ENCODE data around the gene MATK. TPM values are rescaled to one million over a fixed set of nuclear protein-coding genes. Genes with fewer than 3 reads are reported as not detected.
"Not testable (repeated sequence)": the region's sequence is repeated elsewhere in the genome, so short reads cannot be mapped to it uniquely, and the experiment has no call there.

Gene MATK
- 2.6 TPM for total RNA-seq

GRCh38 chr19:3785938-3786824, at the start of gene MATK:
Gene MATK, minus strand, starts transcription at chr19:3786381. Its CDS starts 1,246 bp downstream, at chr19:3785135.
- no peak for DNase-seq

DNA sequence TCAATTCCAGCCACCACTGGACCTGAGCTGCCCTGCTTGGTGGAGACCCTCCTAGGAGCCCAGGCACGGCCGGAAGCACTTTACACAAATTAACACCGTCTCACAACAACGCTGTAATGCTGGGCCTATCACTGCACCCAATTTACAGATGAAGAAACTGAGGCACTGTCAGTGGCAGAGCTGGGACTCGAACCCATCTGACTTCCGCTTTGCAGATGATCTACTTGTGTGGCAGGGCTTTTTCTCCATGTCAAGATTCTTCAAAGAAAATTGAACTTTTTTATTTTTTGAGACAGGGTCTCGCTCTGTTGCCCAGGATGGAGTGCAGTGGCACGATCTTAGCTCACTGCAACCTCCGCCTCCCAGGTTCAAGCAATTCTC, 48.9 kb upstream of the MATK start:
- no peak for DNase-seq

- no peak for DNase-seq
Measured at GRCh38 chr19:3834349-3835054, 48.3 kb upstream of the MATK start.

GRCh38 chr19:3833578-3834348, 47.6 kb upstream of the MATK start:
- DNase-seq: no peak

DNA sequence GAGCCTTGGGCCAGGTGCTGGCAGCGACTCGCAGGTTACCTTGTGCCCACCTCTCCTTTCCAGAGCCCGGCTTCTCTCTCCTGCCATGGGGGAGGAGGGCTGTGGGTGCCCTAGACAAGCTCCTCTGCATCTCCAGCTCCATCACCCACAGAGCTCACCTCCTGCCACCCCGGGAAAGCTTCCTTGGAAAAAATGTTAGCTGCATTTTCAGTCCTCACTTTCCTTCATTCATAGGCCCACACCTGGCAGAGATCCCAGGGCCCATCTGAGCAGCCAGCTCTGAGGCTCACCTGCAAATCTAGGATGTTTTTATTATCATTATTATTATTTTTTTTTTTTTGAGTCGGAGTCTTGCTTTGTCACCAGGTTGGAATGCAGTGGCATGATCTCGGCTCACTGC, 45.8 kb upstream of the MATK start:
- no peak for DNase-seq

DNA sequence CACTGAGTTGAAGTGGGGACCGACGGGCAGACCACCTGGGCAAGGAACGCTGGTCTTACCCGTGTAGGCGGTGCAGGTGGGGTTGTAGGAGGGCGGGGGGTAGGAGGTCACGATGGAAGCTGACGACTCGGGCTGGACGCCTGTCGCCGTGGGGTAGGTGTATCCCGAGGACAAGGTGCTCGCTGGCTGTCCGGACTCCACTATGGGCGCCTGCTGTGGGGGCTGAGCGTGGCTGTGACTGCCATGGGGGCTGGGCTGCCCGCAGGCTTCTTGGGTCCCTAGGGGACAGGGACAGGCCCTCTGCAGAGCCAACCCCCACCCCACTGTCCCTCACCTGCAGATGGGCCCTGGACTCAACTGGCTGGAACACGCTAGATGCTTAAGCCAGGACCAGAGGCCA, 45.4 kb upstream of the MATK start:
- DNase-seq: no peak

DNA sequence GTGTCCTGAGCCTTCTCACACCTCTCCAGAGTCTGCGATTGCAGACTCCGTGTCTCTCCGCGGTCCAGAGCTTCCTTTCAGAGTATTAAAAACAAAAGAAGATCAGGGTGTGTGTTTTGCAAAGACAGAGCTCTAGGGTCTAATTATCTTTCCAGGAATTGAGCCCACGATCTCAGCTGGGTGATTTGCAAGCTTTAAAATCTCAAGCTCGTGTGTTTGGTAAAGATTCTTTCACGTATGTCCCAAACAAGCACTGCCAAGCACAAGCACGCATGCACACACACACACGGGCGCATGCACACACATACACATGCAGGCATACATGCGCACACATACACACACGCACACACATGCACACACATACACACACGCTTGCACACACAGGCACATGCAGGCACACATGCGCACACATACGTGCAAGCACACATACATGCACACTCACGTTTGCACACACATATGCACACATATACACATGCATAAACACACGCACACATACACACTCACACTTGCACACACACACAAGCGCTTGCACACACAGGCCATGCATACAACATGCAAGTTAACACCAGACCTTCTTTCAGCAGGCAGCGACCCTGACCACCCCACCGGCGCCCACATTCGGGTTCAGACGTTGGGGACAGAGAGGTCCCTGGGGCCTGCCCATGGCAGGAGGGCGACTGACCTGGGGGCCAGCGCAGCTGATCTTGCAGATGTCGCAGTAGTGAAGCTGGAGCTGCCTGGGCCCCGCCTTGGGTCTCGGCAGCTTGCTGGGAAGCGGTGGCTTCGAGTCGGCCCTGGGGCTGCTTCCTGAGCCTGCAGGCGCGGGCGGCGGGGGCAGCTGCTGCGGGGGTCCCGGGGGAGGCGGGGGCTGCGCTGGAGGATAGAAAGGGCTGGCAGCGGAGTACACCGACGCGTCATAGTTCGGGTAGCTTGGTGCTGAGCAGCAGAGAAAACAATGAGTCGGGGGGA, 44.7 kb upstream of the MATK start:
- DNase-seq: no peak

- DNase-seq: no peak
Measured at GRCh38 chr19:3827306-3827705, 41.1 kb upstream of the MATK start.

GRCh38 chr19:3826163-3826562, 40.0 kb upstream of the MATK start:
- peak; percentile 50 for DNase-seq

DNA sequence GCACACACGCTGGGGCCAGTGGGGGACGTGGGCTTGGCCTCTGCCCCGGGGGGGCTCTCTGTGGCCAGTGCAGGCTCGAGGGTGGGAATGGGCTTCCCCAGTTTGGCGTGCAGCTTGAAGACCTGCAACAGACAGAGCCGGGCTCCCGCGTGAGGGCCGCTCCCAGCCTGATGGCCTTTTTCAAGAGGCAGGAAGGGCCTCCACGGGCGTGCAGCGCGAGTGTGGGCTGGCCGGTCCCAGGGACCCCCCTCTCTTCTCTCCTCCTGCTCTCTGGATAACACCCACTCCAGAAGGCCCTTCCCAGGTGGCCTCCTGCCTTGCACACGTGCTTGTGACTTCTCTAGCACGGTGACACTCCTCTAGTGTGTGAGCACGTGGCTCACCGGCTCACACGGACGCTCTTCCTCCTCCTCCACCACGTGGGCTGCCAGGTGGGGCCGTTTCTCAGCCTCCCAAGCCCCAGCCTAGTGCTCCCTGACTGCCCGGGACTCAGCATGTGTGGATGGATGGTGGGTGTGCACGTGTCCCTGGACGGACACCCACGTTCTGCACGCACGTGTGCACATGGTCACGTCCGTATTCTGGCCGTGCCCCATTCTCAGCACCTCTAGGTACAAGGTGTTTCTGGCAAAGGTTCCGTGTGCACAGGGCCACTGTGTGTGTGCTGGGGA, 39.2 kb upstream of the MATK start:
- no peak for DNase-seq

DNA sequence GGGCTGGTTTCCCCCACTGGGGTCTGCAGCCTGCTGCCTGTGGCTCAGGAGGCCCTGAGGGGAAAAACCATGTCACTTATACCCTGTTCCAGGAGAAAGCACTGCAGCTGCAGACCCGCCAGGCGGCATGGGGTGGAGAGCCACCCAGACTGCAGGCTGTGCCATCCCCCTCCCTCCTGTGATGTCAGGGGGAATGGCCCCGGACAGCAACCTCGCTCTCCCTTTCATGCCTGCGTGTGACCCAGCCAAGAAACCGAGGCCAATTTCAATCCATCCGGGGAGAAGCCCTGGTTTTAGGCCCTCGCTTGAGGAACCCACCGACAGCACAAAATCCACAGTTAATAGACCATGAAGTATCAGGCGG, 37.2 kb upstream of the MATK start:
- DNase-seq: no peak

DNA sequence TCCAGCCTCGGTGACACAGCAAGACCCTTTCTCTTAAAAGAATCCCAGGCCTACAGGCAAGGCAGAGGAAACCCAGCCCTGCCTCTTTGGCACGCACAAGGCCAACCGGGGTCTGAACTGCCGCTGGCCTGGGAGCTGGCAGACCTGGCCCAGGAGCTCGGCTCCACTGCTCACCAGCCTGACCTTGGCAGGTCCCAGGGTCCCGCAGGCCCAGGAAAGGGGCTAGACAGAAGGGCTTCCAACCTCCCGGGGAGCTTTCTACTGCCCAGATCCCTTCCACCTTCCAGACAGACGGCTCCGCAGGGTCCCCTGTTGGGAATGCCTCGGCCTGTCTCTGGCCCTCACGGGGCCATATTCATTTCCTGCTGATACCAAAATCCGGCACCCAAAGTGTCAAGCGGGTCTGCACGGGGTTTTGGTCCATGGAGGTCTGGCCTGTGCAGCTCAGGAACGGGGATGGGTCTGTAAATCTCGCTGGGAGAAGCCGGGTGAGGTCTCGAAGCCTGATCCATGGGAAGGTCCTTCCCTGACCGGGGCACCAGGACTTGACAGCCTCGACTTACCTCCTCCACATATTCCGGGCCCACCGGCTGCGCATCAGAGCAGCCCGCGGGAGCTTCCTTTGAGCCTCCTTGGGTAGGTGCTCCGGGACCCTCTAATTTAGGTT, 36.6 kb upstream of the MATK start:
- DNase-seq: no peak

- DNase-seq: peak; percentile 47
Measured at GRCh38 chr19:3821857-3822364, 35.7 kb upstream of the MATK start.

DNA sequence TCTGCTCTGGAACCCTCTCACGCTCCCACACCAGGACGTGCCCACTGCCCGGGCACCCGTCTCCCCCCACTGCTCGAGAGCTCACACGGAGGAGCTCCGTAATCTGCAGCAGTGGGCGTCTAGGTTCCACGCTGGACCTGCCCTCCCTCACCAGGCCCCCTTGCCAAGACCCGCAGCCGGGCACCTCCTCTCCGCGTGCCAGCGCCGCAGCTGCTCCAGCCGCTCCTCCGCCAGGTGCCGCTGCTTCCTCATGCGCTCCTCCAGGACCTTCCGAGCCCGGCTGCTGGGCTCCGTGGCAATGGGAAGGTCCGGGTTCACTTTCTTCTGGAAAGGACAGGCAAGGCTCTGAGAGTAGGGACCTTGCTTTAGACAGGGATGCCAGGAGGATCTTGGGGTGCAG, 35.0 kb upstream of the MATK start:
- DNase-seq: no peak

- no peak for DNase-seq
Measured at GRCh38 chr19:3819989-3820388, 33.8 kb upstream of the MATK start.

- DNase-seq: no peak
Measured at GRCh38 chr19:3818918-3819317, 32.7 kb upstream of the MATK start.

DNA sequence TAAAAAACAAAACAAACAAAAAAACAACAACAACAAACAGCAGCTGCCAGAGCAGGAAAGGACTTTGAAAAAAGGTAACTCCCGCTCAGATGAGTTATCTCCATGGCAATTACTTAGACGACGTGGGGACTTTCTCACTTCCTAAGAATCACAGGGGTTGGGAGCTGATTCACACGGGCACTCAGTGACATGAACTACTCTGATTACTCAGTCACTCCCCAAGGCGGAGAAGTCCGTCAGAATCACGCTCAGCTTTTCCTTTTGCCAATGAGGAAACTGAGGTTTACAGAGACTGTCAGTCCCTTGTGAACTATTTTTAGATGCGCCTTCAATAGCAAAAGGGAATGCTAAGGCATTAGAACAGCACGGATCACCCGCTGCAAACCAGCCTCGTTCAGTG, 32.3 kb upstream of the MATK start:
- DNase-seq: no peak

- DNase-seq: no peak
Measured at GRCh38 chr19:3817761-3818160, 31.6 kb upstream of the MATK start.

GRCh38 chr19:3816566-3817218, 30.5 kb upstream of the MATK start:
- no peak for DNase-seq

DNA sequence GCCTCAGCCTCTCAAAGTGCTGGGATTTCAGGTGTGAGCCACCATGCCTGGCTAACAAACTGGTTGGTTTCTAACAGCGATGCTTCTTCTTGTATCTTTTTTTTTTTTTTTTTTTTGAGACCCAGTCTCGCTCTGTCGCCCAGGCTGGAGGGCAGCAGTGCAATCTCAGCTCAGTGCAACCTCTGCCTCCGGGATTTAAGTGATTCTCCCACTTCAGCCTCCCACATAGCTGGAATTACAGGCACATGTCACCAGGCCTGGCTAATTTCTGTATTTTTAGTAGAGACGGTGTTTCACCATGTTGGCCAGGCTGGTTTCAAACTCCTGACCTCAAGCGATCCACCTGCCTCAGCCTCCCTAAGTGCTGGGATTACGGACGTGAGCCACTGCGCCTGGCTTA, 30.0 kb upstream of the MATK start:
- not testable (repeated sequence) for DNase-seq

Data from tongue (tissue), 2 donors.